Activated naive CD4-positive, alpha-beta T cell (primary cell): ENCODE results near the gene FOSB.

Experiments
- DNase-seq, 4 experiments: peaks; one replicate each; lab custom pipeline; 2025; lab: John Stamatoyannopoulos, UW

Gene FOSB

DNA sequence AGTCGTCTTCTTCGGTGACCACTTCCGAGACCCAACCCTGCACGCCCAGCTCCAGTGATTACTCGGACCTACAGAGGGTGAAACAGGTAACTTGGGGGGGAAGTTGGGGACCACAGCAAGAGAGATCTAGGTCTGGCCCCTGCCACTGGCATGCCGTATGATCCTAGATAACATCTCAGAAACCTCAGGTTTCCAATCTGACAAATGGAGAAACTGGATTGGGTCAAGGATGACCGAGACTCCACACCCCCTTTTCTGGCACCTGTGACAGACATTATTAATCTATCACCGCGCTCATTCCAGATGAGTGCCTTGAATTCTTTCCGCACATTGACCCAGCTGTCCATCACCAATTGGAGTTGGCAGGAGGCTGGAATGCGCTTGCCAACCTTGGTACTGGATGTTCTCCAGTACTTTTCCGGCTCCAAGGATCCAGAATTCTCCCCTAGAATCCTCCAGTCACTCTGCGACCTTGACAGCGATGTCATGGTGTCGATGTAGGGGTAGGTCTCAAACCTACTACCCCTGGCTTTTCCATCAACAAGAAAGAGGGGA, 56.9 kb downstream of the FOSB start:
- no peak for DNase-seq
